Stimulated activated CD4-positive, alpha-beta T cell treated with anti-CD3 and anti-CD28 coated beads, TNF-alpha, amount 100 ng/mL, for 1 hour (primary cell): Measurements from ENCODE around the gene ZDHHC8.

Experiments used
- DNase-seq, 3 donors: peaks; one replicate each; pipeline ENCODE4 v3.0.0-alpha.2; 2020; ENCODE audit warnings: low read depth in 3 of 3, low spot score in 1 of 3

The ZDHHC8 gene

GRCh38 chr22:20131597-20131858 lies at the start of gene ZDHHC8:
TSS of gene ZDHHC8 (plus strand) at chr22:20131804. CDS start at chr22:20131948, 144 bp downstream.
- peak in 1 of 3 donors; percentile 43 for DNase-seq

GRCh38 chr22:20083157-20083890 lies 48.3 kb upstream of the ZDHHC8 start:
- no peak for DNase-seq

- DNase-seq = no peak
Observed at GRCh38 chr22:20083891-20084546, 47.6 kb upstream of the ZDHHC8 start.

- no peak for DNase-seq
Observed at GRCh38 chr22:20084547-20085413, 46.8 kb upstream of the ZDHHC8 start.

GRCh38 chr22:20085651-20086050 lies 46.0 kb upstream of the ZDHHC8 start:
- no peak for DNase-seq

- no peak for DNase-seq
Observed at GRCh38 chr22:20086101-20086599, 45.5 kb upstream of the ZDHHC8 start.

- no peak for DNase-seq
Observed at GRCh38 chr22:20086763-20087162, 44.8 kb upstream of the ZDHHC8 start.

GRCh38 chr22:20087319-20088262 lies 44.0 kb upstream of the ZDHHC8 start:
- no peak for DNase-seq

- no peak for DNase-seq
Observed at GRCh38 chr22:20088263-20088648, 43.3 kb upstream of the ZDHHC8 start.

GRCh38 chr22:20089226-20089976 lies 42.2 kb upstream of the ZDHHC8 start:
- DNase-seq = no peak

GRCh38 chr22:20089977-20090729 lies 41.5 kb upstream of the ZDHHC8 start:
- no peak for DNase-seq

GRCh38 chr22:20090730-20091240 lies 40.8 kb upstream of the ZDHHC8 start:
- no peak for DNase-seq

GRCh38 chr22:20091690-20092476 lies 39.7 kb upstream of the ZDHHC8 start:
- DNase-seq = no peak

- DNase-seq = no peak
Observed at GRCh38 chr22:20092477-20092854, 39.1 kb upstream of the ZDHHC8 start.

- no peak for DNase-seq
Observed at GRCh38 chr22:20093418-20094196, 38.0 kb upstream of the ZDHHC8 start.

GRCh38 chr22:20094197-20094807 lies 37.3 kb upstream of the ZDHHC8 start:
- no peak for DNase-seq

GRCh38 chr22:20095521-20095920 lies 36.1 kb upstream of the ZDHHC8 start:
- DNase-seq = no peak
